LoVo (cell line): ENCODE data around the gene NECAB2.

Experiments used
- DNase-seq: peaks from one replicate; pipeline ENCODE4 v3.0.0-alpha.2; 2016; ENCODE audit warnings: low spot score

NECAB2 gene

DNA sequence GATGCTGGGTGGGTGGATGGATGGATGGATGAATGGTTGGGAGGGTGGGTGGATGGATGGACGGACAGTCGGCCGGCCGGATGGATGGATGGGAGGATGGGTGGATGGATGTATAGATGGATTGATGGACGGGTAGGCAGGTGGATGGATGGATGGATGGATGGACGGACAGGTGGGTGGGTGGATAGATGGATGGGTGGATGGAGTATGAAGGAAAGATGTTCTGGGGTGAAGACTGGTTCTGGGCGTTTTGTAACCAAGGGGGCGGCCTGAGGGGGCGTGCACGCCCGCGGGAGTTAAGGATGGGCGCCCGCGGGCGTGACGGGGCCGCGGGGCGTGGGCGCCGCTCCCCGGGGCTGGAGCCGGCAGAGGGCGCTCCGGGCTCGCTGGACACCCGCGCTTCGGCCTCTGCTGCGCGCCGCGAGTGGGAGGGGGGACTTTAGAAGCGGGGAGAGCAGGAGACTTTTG, at the start of gene NECAB2:
Gene NECAB2 (plus strand): TSS at position 407 of the 468 bp plus-strand sequence. CDS start 405 bp downstream, outside the sequence.
- DNase-seq: peak; percentile 25

DNA sequence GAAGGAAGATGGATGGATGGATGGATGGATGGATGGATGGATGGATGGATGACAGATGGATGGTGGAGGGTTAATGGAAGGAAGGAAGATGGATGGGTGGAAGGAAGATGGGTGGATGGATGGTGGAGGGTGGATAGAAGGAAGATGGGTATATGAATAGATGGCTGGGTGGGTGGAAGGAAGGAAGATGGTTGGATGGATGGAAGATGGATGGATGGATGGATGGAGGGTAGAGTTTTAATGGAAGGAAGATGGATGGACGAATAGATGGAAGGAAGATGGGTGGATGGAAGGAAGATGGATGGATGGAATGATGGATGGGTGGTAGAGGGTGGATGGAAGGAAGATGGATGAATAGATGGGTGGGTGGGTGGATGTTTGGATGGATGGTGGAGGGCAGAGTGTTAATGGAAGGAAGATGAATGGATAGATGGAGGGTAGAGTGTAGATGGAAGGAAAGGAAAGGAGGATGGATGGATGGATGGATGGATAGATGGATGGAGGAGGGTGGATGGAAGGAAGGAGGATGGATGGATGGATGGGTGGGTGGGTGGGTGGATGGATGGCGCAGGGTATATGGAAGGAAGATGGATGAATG, 47.1 kb upstream of the NECAB2 start:
- no peak for DNase-seq

DNA sequence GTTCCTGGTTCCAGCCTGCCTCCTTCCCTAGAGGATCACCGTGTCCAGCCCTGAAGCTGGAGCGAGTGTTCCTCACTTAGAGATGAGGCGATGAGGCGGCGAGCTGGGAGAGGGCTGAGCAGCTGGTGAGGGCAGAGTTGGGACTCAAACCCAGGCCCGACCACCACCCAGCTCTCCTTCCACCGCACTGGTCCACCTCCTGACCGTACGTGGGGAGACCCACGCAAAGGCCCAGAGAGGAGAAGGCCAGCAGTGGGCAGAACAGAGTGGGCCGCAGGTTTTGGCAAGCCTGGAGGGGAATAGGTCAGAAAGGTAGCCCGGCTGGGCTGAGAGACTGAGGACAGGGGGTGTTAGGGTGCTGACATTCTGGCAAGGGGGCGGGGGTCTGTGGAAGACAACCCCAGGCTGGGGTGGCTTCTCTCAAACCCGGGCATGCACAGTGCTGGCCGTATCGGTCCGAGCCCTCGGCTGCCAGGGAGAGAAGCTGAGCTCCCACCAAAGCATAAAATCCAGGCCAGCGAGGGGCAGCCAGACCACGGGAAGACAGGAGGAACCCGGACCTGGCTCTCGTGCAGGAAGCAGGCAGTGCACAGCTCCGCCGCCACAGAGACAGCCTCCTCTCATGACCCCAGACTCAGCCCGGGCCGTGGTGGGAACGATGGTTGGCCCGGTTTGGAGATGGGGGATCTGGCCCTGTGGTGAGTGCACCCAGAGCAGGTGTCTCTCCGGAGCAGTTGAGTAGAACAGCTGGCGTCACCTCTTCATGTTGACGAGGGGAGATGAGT, 44.3 kb upstream of the NECAB2 start:
- DNase-seq: no peak

DNA sequence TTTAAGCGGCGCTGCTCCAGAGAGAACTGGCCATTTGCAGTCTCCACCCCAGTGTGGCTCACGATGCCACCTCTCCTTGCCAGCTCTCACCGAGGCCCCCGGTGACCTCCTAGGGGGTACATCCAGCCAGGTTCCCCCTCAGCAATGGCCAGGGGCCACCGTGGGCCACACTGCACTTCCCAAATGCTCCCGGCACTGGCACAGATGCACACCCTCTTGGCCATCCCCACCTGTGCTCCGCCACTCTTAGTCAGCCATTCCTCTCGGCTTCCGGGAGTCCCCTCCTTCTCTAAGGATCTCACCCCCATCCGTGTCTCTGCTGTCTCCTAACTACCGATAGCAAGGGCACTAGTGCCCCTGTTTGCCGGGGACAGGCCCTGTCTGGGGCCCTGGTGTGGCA, 43.4 kb upstream of the NECAB2 start:
- DNase-seq: no peak

DNA sequence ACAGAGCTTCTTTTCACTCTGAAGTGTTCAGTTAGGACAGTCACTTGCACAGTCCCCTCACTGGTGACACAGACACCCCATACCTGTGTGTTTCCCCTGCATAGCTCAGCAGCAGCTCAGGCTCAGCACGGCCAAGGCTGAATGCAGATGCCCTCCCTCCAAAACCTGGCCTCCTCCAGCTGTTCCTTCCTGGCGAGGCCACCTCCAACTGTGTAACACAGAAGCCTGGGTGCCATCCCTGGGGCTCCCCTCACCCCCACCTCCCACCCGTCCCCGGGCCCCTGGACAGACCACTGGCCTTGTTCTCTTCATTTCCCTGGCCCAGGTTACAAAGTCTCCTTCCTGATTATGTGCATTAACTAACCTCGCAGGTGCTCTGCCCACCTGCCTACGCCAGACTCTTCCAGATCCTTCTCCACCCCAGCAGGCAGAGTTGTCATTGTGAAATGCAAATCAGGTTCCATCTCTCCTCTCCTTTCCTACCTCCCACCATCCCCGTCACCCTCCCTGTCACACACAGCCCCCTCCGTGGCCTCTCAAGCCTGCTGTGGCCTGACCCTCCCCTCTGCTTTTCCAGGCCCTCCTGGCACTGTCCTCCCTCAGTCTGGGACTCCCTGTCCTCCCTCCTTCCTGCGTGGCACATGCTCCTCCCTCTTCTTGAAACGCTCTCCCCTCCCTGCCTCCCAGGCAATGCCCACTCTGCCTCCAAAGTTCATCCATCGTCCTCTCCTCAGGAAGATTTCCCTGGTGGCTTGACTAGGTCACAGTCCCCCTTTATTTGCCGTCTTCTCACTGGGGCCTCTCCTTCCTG, 42.7 kb upstream of the NECAB2 start:
- no peak for DNase-seq

DNA sequence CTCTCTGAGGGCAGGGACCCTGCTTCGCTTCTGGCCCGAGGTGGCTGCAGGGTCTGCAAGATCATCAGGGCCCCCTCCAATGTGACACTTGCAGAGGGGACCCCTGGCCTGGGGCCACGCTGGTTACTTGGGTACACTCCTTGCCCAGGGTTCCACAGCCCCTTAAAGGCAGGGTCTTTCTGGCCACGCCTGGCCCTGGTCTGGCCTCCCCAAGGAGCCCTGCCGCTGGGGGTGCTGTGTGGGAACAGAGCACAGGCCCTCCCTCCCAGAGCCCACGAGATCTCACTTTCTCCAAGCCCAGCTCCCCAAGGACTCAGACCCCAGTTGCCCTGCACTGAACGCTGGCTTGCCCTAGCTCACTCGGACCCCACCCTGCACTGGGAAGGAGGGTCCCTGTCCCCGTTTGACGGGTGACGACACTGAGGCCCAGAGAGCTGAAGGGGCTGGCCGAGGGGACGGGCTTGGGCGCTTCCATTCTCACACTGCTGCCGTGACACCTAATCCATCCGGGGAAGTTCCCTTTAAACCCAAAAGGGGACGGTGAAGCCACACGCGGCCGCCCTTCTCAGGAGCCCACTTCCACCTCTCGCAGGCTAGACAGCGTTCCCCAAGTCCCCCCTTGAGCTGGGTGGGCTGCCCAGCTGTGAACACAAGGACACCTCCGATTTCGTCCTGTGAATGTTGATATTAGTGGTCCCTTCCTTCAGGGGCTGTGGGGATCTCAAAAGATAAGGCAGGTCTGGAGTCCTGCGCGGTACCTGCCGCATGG, 41.9 kb upstream of the NECAB2 start:
- no peak for DNase-seq

DNA sequence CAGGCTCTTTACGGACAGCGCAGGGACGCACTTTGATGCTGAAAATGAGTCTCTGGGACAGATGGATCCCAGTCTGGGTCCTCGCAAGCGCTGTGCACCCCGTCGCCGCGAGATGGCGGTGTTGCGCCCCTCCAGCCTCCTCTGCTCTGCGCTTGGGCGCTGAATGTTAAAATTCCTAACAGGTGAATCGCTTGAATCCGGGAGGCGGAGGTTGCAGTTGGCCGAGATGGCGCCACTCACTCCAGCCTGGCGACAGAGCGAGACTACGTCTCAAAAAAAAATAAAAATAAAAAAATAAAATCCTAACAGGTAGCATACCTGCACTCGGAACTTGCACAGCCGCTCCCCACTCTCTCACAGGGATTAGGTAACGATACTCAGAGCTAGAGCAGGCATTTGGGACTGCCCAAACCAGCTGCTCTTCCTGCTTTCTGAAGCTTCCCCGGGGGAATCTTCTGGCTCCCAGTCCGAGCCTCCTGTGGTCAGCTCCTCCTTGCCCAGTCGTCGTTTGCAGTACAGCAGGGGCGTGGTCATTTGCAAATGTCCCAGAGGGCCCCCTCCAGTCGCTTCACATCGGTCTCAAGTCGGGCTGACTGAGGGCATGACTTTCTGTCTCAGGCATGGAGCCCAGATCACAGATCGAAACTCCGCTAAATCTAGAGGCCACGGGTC, 41.2 kb upstream of the NECAB2 start:
- peak; percentile 85 for DNase-seq

DNA sequence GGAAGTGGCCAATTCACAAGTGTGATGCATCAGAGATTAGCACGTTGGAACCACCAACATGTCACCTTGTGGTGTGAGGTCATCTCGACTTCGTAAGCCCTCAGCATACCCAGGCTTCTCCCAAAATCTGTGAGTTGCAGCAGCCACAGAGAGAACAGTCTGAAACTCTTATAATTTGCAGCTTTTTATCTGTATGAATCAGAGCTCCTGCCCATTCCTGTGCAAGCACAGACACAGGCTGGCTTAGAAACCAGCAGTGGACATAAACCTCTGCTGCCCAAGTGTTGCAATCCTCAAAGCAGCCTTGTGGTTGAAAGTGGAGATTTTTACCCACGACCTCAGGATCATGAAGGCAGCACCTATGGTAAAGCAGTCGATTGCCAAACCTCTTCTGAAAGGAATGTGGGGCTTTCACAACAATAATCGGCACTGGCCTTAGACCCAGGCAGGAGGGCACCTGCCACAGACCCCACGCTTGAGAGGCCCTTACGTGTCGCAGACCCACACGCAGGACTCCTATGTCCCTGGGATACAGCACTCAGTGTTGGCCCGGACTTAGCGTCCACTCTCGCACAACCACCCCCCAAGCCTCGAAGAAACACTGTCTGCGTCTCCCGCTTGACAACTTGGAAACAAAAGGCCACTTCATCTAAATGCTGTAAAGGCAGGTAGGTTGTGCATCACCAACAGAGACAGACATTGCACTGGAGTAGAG, 39.5 kb upstream of the NECAB2 start:
- no peak for DNase-seq

DNA sequence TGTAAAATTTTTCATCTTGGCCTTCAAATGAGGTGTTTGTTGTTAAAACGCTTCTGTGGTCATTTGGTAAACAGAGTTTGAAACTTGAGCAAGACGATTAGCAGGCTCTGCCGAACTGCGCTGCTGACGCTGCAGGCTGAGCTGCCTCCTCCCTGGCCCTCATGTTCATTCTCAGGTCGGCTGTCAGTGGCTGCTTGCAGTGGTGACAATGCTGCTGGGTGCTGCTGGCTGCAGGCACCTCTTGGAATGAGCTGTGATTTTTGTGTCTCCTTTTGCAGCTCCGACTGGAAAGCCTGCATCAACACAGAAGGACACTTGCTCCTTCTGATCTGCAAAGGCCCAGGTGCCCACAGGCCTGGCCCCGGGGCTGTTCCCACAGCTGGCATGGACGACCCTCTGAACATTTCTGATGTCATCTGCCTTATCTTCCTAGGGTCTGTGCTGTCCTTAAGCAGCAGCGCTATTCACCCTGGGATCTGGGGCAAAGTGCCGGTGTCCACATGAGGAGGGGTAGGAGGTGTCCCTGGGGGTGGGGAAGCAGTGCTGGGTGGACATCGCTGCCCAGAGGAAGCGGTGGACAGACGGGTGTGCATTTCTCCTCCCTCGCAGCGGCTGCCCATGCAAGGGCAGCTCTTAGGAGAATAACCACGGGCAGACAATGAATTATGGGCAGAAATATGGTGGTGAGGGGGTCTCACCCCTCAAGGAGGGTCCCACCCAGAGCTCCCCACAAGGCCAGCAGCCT, 38.1 kb upstream of the NECAB2 start:
- DNase-seq: no peak

DNA sequence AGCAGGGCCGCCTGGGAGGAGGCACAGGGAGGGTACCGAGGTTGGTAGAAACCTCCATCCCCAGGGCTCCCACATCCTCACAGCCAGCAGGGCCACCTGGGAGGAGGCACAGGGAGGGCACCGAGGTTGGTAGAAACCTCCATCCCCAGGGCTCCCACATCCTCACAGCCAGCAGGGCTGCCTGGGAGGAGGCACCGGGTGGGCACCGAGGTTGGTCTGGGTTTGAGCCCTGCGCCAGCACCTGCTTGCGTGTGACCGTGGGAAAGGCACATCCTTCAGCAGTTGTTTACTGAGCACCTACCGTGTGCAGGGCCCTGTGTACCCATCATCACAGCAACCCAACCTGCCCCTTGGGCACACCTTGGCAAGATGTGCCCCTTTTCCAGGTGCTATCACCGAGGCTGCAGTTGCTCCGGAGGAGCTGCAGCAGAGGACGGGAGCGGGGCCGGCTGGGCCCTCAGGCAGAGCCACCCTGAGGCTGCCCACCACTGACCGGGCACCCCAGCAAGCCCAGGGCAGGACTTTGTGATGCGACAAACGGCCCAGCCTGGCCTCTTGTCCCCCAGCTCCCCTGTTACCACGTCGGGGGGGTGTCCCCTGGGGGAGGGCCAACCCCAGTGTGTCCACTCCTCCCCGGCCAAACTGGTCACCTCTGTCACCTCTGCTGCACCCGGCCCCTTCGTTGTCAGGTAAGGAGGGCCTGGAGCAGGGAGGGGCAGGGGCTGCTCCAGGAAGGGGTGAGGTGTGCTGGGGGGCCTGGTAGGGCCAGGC, 37.1 kb upstream of the NECAB2 start:
- DNase-seq: no peak

DNA sequence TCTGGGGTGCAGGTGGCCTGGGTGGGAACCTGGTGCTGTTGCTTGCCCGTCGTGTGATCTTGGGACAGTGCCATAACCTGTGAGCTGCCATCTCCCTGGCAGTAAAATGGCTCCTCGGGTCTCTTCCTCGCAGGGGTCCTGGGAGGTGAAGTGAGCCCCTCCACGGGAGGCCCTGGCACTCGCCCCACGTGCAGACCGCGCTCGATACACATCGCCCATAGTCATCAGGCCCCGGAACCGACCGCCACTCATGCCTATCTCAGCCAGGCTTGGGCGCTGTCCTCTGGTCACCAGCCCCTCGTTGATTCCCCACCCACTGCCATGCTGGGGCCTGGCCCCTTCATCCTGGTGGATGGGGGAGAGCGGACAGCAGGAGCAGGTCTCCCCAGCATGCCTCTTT, 36.5 kb upstream of the NECAB2 start:
- no peak for DNase-seq

DNA sequence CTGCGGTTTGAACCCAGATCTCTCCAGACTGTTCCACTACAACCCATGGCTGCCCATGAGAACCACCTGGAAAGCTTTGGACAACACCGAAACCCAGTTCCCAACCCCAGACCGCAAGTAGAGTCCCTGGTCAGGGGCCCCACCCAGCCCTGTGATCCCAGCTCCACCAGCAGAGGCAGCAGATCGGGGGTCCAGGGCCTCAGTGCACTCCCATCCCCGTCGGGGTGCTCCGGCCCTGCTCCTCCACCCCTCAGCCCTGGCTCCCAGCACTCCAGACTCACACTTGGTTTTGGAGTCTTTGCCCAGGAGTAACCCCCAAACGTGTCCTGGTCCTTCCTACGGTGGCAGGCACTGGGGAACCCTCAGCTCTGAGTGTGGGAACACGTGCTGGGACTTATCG, 35.7 kb upstream of the NECAB2 start:
- DNase-seq: no peak

DNA sequence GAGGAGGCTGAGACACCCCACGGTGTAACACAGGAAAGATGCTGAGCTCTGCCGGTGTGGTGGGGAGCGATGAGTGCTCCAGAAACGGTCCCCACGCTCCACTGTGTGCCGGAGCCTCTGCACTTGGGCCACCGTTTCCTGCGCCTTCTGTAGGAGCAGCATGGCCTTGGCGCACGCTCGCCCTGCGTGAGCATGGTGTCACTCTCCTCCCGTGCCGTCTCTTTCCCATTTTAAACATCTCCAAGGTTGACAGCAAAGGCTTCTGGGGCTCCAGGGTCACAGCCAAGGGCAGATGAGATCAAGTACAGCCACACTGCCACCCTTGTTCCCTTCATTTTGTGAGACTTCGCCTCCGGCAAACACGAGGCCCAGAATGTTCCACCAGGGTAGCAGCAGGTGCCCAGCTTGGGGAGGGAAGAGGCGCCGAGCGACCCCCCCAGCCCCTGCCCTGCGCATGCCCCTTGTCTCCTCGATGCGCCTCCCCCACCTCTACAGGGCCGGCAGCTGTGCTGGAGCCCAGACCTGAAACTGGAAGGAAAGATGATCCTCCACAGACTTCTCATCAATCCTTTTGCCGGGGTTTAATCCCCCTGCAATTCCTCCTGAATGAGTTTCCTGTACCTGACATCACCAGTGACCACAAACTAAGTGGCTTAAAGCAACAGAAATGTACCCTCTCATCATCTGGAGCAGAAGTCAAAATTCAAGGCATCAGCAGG, 34.9 kb upstream of the NECAB2 start:
- no peak for DNase-seq

DNA sequence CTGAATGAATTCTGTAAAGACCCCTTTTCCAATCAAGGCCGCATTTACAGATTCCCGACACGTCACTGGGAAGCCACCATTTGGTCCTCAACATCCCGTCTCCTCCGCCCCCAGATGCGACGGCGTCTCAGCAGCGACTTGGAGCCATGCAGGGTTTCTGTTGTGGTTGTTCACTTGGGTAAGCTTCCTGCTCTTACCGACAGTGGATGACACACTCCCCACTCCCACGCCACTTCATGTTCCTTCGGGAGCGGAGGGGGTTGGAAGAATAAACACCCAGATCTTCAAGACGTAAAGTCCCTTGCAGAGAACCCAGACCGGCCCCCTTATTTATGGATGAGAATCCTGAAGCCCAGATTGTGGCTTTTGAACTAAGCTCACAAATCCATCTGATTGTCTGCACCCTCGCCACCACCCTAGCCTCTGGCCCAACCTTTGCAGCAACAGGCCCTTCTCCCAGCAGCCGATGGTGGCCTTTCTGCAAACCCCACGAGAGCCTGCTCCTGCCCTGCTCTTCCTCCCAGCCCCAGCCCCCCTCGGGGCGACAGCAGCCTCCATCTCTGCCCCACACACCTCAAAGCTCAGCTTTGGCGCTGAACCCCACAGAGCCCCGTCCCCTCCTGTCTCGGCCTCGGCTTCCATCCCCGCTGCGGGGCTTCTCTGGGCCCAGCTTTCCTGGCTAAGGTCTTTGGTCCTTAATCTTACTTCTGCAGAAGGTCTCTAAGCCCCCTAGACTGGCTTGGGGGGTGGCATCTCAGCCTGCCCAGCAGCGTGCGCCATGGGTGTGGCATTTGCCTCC, 34.0 kb upstream of the NECAB2 start:
- no peak for DNase-seq

DNA sequence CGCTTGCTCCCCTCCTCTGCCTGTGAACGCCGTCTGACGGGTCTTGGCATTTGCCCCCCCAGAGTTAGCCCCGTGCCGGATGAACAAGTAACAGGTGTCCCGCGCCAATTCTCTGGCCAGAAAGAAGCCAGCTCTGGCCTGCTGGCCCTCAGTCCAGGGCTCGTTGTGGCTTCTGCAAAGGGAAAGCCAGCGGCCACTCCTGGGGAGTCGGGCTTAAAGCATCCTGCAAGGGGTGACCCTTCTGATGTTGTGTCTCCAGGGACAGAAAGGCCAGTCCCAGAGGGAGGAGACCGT, 33.4 kb upstream of the NECAB2 start:
- DNase-seq: no peak

DNA sequence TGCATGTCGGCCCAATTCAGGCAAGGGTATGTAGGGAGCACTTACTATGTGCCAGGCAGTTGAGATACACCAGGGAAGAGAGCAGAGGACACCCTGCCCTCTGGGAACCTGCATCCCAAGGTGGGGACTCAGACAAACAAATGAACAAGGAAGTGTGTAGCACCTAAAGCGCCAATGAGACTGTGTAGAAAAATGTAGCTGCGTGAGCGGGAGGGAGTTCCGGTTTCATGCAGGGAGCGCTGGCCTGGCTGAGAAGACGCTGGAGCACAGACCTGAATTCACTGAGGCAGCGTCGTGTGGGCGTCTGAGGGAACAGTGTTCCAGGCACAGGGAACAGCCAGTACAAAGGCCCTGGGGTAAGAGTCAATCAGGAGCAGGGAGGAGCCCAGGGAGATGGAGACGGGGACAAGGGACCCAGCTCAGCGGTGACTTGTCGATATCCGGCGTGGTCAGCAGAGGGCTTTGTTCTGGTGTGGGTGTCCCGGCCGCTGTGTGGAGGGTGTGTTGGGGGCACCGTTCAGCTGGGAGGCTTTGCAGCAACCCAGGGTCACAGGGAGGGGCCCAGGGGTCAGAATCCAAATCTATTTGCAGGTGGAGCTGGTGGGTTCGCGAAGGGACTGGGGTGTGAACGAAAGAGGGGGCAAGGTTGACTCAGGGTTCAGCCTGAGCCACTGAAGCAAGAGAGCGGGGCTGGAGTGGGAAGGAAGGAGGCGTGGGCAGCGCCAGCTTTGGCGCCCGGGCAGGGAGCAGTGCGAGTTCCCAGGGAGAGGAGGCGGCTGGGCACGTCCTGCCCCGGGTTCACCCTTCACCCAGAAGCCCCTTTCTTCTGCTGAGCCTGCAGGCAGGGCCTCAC, 32.8 kb upstream of the NECAB2 start:
- DNase-seq: no peak

DNA sequence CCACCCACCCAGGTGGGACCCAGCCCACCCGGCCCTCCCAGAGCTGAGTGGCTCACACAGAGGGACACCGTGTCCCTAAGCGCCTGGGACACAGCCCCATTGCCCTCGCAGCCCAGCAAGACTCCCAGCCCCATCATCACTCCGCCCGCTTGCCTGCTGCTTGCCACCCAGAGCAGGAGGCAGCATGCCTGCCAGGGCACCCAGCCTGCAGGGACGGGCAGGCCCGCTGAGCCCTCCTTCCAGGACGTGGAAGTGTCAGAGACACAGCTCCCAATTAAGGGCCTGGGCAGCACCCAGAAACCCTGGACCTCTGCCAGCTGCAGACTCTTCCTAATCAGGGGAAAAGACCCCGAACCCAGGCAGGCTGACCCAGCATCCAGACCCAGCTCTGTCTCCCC, 32.2 kb upstream of the NECAB2 start:
- DNase-seq: no peak
